ENCODE data around the gene MACF1.

GRCh38 chr1:39441797-39442196 is 237.3 kb downstream of the MACF1 start:
- TF ChIP-seq CTCF (IDR thresholded peaks at IDR 0.05 in 4 of 5, conservative IDR thresholded peaks at IDR 0.05 in 1 of 5) (no peak), POLR2A (IDR thresholded peaks at IDR 0.05) (no peak)

All from gastrocnemius medialis (tissue), 4 donors.